Measurements from ENCODE around the gene GNG12. TPM values are rescaled to one million over a fixed set of nuclear protein-coding genes. Genes with fewer than 3 reads are reported as not detected.

GNG12 gene
- total RNA-seq, 1 experiment from 2014 or later: 14.3 TPM

DNA sequence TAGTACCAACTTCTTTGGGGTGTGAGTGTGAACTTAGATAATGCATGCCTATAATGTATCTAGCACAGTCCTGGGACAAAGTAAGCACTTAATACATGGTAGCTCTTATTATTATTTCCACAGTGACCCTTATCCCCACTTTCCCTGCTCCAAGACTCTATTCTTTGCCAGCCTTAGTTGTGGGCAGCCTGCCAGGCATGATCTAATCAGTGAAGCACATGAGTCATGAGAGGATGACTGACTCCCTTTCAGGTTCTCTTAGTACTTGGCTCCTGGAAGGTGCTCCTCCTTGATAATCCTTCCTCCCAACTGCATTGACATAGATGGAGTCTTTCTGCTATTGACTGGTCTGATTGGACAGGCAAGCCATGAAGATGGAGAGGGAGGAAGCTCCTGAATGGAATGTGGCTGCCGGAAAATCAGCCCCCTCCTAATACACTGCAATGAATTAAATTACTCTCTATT is 17.4 kb upstream of the GNG12 start:
- Histone ChIP-seq H3K27me3 (ENCODE audit: insufficient read depth, low read length) (no peaks in the 10 kb centered on the region), H3K18ac (ENCODE audit: insufficient read length, low read depth, low read length) (no peak overlapping the region), H3K4me1 (ENCODE audit: insufficient read depth, low read length) (no peaks in the 10 kb centered on the region), H2AK5ac (ENCODE audit: insufficient read length, low read length) (no peak overlapping the region), H3K4me2 (ENCODE audit: insufficient read depth, insufficient read length, low read length) (no peak overlapping the region), H4K5ac (ENCODE audit: insufficient read length, low read depth, low read length) (no peak overlapping the region), H3K23ac (ENCODE audit: insufficient read length, low read depth, low read length) (no peak overlapping the region), H4K91ac (ENCODE audit: insufficient read length, low read depth, low read length) (no peak overlapping the region), H3K9me3 (ENCODE audit: control insufficient read depth, low read depth, low read length) (no peaks in the 10 kb centered on the region), H3K56ac (ENCODE audit: insufficient read length, low read depth, low read length) (no peak overlapping the region), H3K79me1 (ENCODE audit: insufficient read depth, low read depth, low read length, poor library complexity, severe bottlenecking) (no peaks in the 10 kb centered on the region), H3T11ph (ENCODE audit: low read length) (no peak overlapping the region), H2AFZ (ENCODE audit: low read length) (no peak overlapping the region), H2BK15ac (ENCODE audit: low read depth, low read length) (no peak overlapping the region), H3K14ac (ENCODE audit: insufficient read depth, low read length) (no peak overlapping the region), H3K9ac (ENCODE audit: extremely low read depth, insufficient read length, low read length) (no peak overlapping the region), H3K23me2 (ENCODE audit: insufficient read length, low read depth, low read length, poor library complexity, severe bottlenecking) (no peaks in the 10 kb centered on the region), H2BK120ac (ENCODE audit: low read depth, low read length, poor library complexity, severe bottlenecking) (no peak overlapping the region), H3K27ac (ENCODE audit: insufficient read length, low read depth, low read length) (no peak overlapping the region), H4K20me1 (ENCODE audit: control insufficient read depth, insufficient read depth, insufficient read length) (no peaks in the 10 kb centered on the region), H2BK5ac (ENCODE audit: insufficient read length, low read length) (no peak overlapping the region), H3K79me2 (ENCODE audit: insufficient read depth, low read length) (no peaks in the 10 kb centered on the region), H4K8ac (replicated peaks; ENCODE audit: insufficient read length, low read depth, low read length) (no peak overlapping the region), H2BK12ac (ENCODE audit: insufficient read length, low read depth, low read length) (no peak overlapping the region), H3K4ac (ENCODE audit: low read depth, low read length) (no peak overlapping the region), H2BK20ac (ENCODE audit: low read depth, low read length, poor library complexity, severe bottlenecking) (no peak overlapping the region)
- H3K36me3 Mint-ChIP-seq (ENCODE audit: insufficient read depth in 1 of 3, low read depth in 3 of 3): no peaks in the 10 kb centered on the region
- H3K4me1 Mint-ChIP-seq: peaks cover 3 to 5% of the 10 kb centered on the region in 2 experiments; a peak in 3 of 4 replicates
- WGBS (ENCODE audit: extremely low coverage, insufficient read length, low lambda C conversion rate): no CpG with 5 or more reads among the region's 1 CpG
- H3K27ac Mint-ChIP-seq: no peak overlapping the region; a peak in 2 of 7 replicates
- no peak for DNase-seq
- H3K4me3 Mint-ChIP-seq: no peak overlapping the region
- TF ChIP-seq, protein P1, sequence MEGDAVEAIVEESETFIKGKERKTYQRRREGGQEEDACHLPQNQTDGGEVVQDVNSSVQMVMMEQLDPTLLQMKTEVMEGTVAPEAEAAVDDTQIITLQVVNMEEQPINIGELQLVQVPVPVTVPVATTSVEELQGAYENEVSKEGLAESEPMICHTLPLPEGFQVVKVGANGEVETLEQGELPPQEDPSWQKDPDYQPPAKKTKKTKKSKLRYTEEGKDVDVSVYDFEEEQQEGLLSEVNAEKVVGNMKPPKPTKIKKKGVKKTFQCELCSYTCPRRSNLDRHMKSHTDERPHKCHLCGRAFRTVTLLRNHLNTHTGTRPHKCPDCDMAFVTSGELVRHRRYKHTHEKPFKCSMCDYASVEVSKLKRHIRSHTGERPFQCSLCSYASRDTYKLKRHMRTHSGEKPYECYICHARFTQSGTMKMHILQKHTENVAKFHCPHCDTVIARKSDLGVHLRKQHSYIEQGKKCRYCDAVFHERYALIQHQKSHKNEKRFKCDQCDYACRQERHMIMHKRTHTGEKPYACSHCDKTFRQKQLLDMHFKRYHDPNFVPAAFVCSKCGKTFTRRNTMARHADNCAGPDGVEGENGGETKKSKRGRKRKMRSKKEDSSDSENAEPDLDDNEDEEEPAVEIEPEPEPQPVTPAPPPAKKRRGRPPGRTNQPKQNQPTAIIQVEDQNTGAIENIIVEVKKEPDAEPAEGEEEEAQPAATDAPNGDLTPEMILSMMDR (conservative IDR thresholded peaks at IDR 0.05): no peak
- peaks cover 1% of the 10 kb centered on the region for H3K27me3 Mint-ChIP-seq (ENCODE audit: low read depth)
- H3K9me3 Mint-ChIP-seq: no peaks in the 10 kb centered on the region

Data from H9 (cell line).